A549 (cell line): ENCODE results near the gene GRK3. TPM values are rescaled to one million over a fixed set of nuclear protein-coding genes. Genes with fewer than 3 reads are reported as not detected.

Experiments used
- ATAC-seq, 2 experiments: fragments of 200-7000 bp in 1 of 2; fragments of >200 bp in 1 of 2; cut with Nextera tagmentation in 1 of 2; cut with Tn5 transposase in 1 of 2; 3 replicates each; pipeline versions ENCODE4 v1.8.0 to v1.9.1; 2018 to 2020; ENCODE audit warnings: mild to moderate bottlenecking in 1 of 2, moderate library complexity in 1 of 2
- CTCF ChIA-PET: fragments of 300-600 bp; sonication (Branson Sonifier 250); formaldehyde crosslinking; extraction: SDS; loops from one replicate; lab custom pipeline; 2021; ENCODE audit warnings: antibody characterized with exemption, inconsistent platforms; lab: Yijun Ruan, JAX
- POLR2A ChIA-PET: fragments of 350-600 bp; formaldehyde crosslinking; extraction: SDS; loops from one replicate; lab custom pipeline; 2021; ENCODE audit warnings: antibody characterized with exemption, inconsistent platforms; lab: Yijun Ruan, JAX
- DNase-seq, 2 experiments: peaks; one replicate each; pipeline versions ENCODE4 v3.0.0 to v3.0.0-alpha.2; 2011 to 2016; ENCODE audit warnings: low read depth in 1 of 2, low spot score in 1 of 2
- FAIRE-seq: peaks from 2 replicates; lab custom pipeline; 2011; peaks lifted over from hg19 to GRCh38; lab: Jason Lieb, UNC
- H3K27ac ChIP-seq, 2 experiments: fragments of >200 bp; sonication (Bioruptor Twin); formaldehyde crosslinking; 3 replicates each; pipeline ENCODE4 v1.5.1; 2016 to 2017
- H3K4me1 ChIP-seq: fragments of >200 bp; sonication (Bioruptor Twin); formaldehyde crosslinking; 3 replicates; pipeline ENCODE4 v1.6.1; 2016
- H3K4me2 ChIP-seq: fragments of >200 bp; sonication (Bioruptor Twin); formaldehyde crosslinking; 3 replicates; pipeline ENCODE4 v1.6.1; 2016
- H3K4me3 ChIP-seq: fragments of >200 bp; sonication (Bioruptor Twin); formaldehyde crosslinking; 3 replicates; pipeline ENCODE4 v1.5.1; 2016
- H3K9me3 ChIP-seq: fragments of >200 bp; sonication (Bioruptor Twin); formaldehyde crosslinking; 3 replicates; pipeline ENCODE4 v1.6.1; 2016
- BHLHE40 ChIP-seq: IDR thresholded peaks from 2 replicates; pipeline ENCODE4 v1.6.1; 2012; ENCODE audit warnings: low read depth, low read length, inconsistent platforms
- CBX2 ChIP-seq: fragments of 200-600 bp; sonication (generic); IDR thresholded peaks from 2 replicates; pipeline ENCODE4 v1.6.1; 2016; ENCODE audit warnings: low read depth, mild to moderate bottlenecking, borderline replicate concordance
- CEBPB ChIP-seq, 2 experiments: fragments of >200 bp in 1 of 2; sonication (Bioruptor Twin) in 1 of 2; formaldehyde crosslinking in 1 of 2; IDR thresholded peaks; 2 replicates each; pipeline ENCODE4 v1.6.1; 2012 to 2016
- EHF ChIP-seq: fragments of 250-450 bp; sonication (Bioruptor Pico); IDR thresholded peaks from 2 replicates; pipeline ENCODE4 v1.5.0; 2020; ENCODE audit warnings: mild to moderate bottlenecking
- EHMT2 ChIP-seq: fragments of 200-600 bp; sonication (generic); IDR thresholded peaks from 2 replicates; pipeline ENCODE4 v1.6.1; 2016; ENCODE audit warnings: antibody characterized with exemption, low read depth, mild to moderate bottlenecking, moderate library complexity
- ELK1 ChIP-seq: fragments of 150-350 bp; IDR thresholded peaks from 2 replicates; pipeline ENCODE4 v1.6.1; 2014; ENCODE audit warnings: low read depth, mild to moderate bottlenecking, low read length
- ESRRA ChIP-seq: fragments of 150-350 bp; IDR thresholded peaks from 2 replicates; pipeline ENCODE4 v1.6.1; 2014; ENCODE audit warnings: mild to moderate bottlenecking, low read length, borderline replicate concordance
- FOSB ChIP-seq: fragments of 250-450 bp; sonication (Bioruptor Pico); IDR thresholded peaks from 2 replicates; pipeline ENCODE4 v1.5.0; 2020; ENCODE audit warnings: mild to moderate bottlenecking, moderate library complexity
- FOXS1 ChIP-seq: fragments of 250-450 bp; sonication (Bioruptor Pico); IDR thresholded peaks from 2 replicates; pipeline ENCODE4 v1.5.0; 2020; ENCODE audit warnings: mild to moderate bottlenecking, moderate library complexity
- GATA3 ChIP-seq: IDR thresholded peaks from 2 replicates; pipeline ENCODE4 v1.6.1; 2012; ENCODE audit warnings: borderline replicate concordance
- HOXA7 ChIP-seq: fragments of 250-450 bp; sonication (Bioruptor Pico); IDR thresholded peaks from 2 replicates; pipeline ENCODE4 v1.5.0; 2020; ENCODE audit warnings: mild to moderate bottlenecking, moderate library complexity
- HOXB5 ChIP-seq: fragments of 250-450 bp; sonication (Bioruptor Pico); IDR thresholded peaks from 2 replicates; pipeline ENCODE4 v1.5.0; 2020; ENCODE audit warnings: mild to moderate bottlenecking, moderate library complexity
- JUNB ChIP-seq: fragments of >200 bp; sonication (Bioruptor Twin); formaldehyde crosslinking; IDR thresholded peaks from 2 replicates; pipeline ENCODE4 v1.6.1; 2016
- MAFK ChIP-seq: fragments of 450-650 bp; IDR thresholded peaks from 2 replicates; pipeline ENCODE4 v1.6.1; 2014; ENCODE audit not compliant: partially characterized antibody
- MAZ ChIP-seq: fragments of 150-350 bp; IDR thresholded peaks from 2 replicates; pipeline ENCODE4 v1.6.1; 2014; ENCODE audit warnings: antibody characterized with exemption, low read depth, low read length, borderline replicate concordance
- MYC ChIP-seq: IDR thresholded peaks from 2 replicates; pipeline ENCODE4 v1.6.1; 2012; ENCODE audit warnings: mild to moderate bottlenecking, inconsistent platforms, low read length, improper control_type of control experiment, borderline replicate concordance
- PBX3 ChIP-seq: IDR thresholded peaks from 2 replicates; pipeline ENCODE4 v1.6.1; 2012
- PHF8 ChIP-seq: fragments of 200-600 bp; sonication (generic); IDR thresholded peaks from 2 replicates; pipeline ENCODE4 v1.6.1; 2016; ENCODE audit warnings: low read depth, mild to moderate bottlenecking, antibody characterized with exemption, moderate library complexity, borderline replicate concordance
- REST ChIP-seq: fragments of 200-600 bp; sonication (generic); IDR thresholded peaks from 2 replicates; pipeline ENCODE4 v1.6.1; 2016; ENCODE audit warnings: antibody characterized with exemption, mild to moderate bottlenecking, moderate library complexity
- RFX5 ChIP-seq: fragments of 450-650 bp; IDR thresholded peaks from 2 replicates; pipeline ENCODE4 v1.7.1; 2014; ENCODE audit warnings: antibody characterized with exemption, mild to moderate bottlenecking, moderate library complexity
- SMC3 ChIP-seq: fragments of >200 bp; sonication (Bioruptor Twin); formaldehyde crosslinking; IDR thresholded peaks from 3 replicates; pipeline ENCODE4 v1.6.1; 2018; ENCODE audit warnings: inconsistent platforms
- USF2 ChIP-seq: fragments of 450-650 bp; IDR thresholded peaks from 2 replicates; pipeline ENCODE4 v1.6.1; 2014; ENCODE audit warnings: antibody characterized with exemption
- ZC3H11A ChIP-seq: fragments of 450-650 bp; IDR thresholded peaks from 2 replicates; pipeline ENCODE4 v1.6.1; 2014; ENCODE audit warnings: antibody characterized with exemption, mild to moderate bottlenecking
- ZFP36 ChIP-seq: fragments of 450-650 bp; IDR thresholded peaks from 2 replicates; pipeline ENCODE4 v1.6.1; 2014; ENCODE audit warnings: borderline replicate concordance; ENCODE audit not compliant: partially characterized antibody
- ZNF302 ChIP-seq: fragments of 250-450 bp; sonication (Bioruptor Pico); IDR thresholded peaks from 2 replicates; pipeline ENCODE4 v1.9.0; 2021; ENCODE audit warnings: inconsistent platforms, mild to moderate bottlenecking, moderate library complexity
- WGBS: methylation state at CpG from one replicate; pipeline ENCODE4 v1.1.6; 2017; ENCODE audit errors: missing lambda C conversion rate; 5-methylcytosine and 5-hydroxymethylcytosine counted together
- polyA plus RNA-seq, 4 experiments: library from polyadenylated mRNA; depleted of rRNA in 3 of 4; stranded (reverse); fragments of >200 nt; fragmentation: RNase III in 1 of 4; extraction: RNeasy Plus Mini Kit Qiagen cat#74134 plus additional on column Dnase treatment in 1 of 4; gene quantifications; 2 replicates in 3 of 4; 3 replicates in 1 of 4; pipeline ENCODE4 v1.2.3, GENCODE V29; 2011 to 2017

GRK3 gene
- polyA plus RNA-seq, 2 of the 4 experiments (the other 2 are of a cell fraction): 3.9 to 6.5 TPM

- TF ChIP-seq MAZ (no peak), ZC3H11A (no peak)
Measured at GRCh38 chr22:25748704-25749103, 184.2 kb downstream of the GRK3 start (continued).

GRCh38 chr22:25749420-25750169 lies 185.1 kb downstream of the GRK3 start:
- Histone ChIP-seq H3K4me1 (peaks cover 47% of the 10 kb centered on the region), H3K9me3 (no peaks in the 10 kb centered on the region), H3K4me2 (no peak overlapping the region), H3K4me3 (no peak overlapping the region), H3K27ac (peak overlapping the region; percentile 21 to 80; a peak in 2 of 6 replicates)
- DNase-seq (no peak), ATAC-seq (no peak), FAIRE-seq (no peak)
- ChIA-PET POLR2A (no interaction called here), CTCF (interaction anchor here (1.5 kb wide), 1 partner anchor 23 kb away, joined by 4 read pairs; no protein-coding TSS in a partner anchor)
- 84% methylated on average over 7 of the region's 10 CpGs for WGBS
- TF ChIP-seq GATA3 (no peak), CEBPB (IDR thresholded peaks at IDR 0.05) (no peak), USF2 (no peak), MAFK (no peak), FOXS1 (CRISPR knock-in tag) (no peak), ZNF302 (CRISPR knock-in tag) (no peak), BHLHE40 (no peak), EHMT2 (no peak), EHF (CRISPR knock-in tag) (no peak), JUNB (no peak), ESRRA (no peak), SMC3 (no peak), MYC (no peak), RFX5 (no peak)

GRCh38 chr22:25750569-25751173 lies 186.2 kb downstream of the GRK3 start:
- DNase-seq (no peak), FAIRE-seq (no peak), ATAC-seq (0 out of 6 replicates have a peak, but pooled peaks of 1 of the 2 experiments have one; percentile 36)
- peak overlapping the region; percentile 38 to 43; a peak in 4 of 6 replicates for H3K27ac ChIP-seq
- TF ChIP-seq FOSB (CRISPR knock-in tag): no peak
- TF ChIP-seq HOXB5 (CRISPR knock-in tag): no peak
- no peak for TF ChIP-seq PBX3
- TF ChIP-seq HOXA7 (CRISPR knock-in tag): no peak
- H3K4me3 ChIP-seq: no peak overlapping the region
- H3K4me2 ChIP-seq: peak overlapping the region; percentile 25; the same call in 2 of the 3 replicates
- CTCF ChIA-PET: interaction anchor here (1.5 kb wide), 1 partner anchor 22 kb away, joined by 4 read pairs; no protein-coding TSS in a partner anchor
- H3K9me3 ChIP-seq: no peaks in the 10 kb centered on the region
- POLR2A ChIA-PET: no interaction called here
- H3K4me1 ChIP-seq: peaks cover 44% of the 10 kb centered on the region
- 50% methylated on average over 5 of the region's 6 CpGs for WGBS

GRCh38 chr22:25751174-25751581 lies 186.7 kb downstream of the GRK3 start:
- CTCF ChIA-PET: no interaction called here
- FAIRE-seq (no peak), ATAC-seq (no peak), DNase-seq (no peak)
- H3K4me2 ChIP-seq: peak overlapping the region; percentile 25; the same call in 2 of the 3 replicates
- no peaks in the 10 kb centered on the region for H3K9me3 ChIP-seq
- peaks cover 39% of the 10 kb centered on the region for H3K4me1 ChIP-seq
- H3K4me3 ChIP-seq: no peak overlapping the region
- peak overlapping the region; percentile 38 to 43; a peak in 2 of 6 replicates for H3K27ac ChIP-seq
- POLR2A ChIA-PET: no interaction called here
- WGBS: 21% methylated on average over 2 of the region's 4 CpGs
- TF ChIP-seq BHLHE40 (no peak), CBX2 (no peak), FOSB (CRISPR knock-in tag) (no peak), PHF8 (no peak), ZFP36 (no peak), REST (no peak), ELK1 (no peak)
